Panc1 (cell line): Measurements from ENCODE around the gene ADCY7.

Source experiments
- POLR2AphosphoS5 ChIP-seq: IDR thresholded peaks from 2 replicates; pipeline ENCODE4 v1.6.1; 2012; ENCODE audit warnings: mild to moderate bottlenecking, low read depth, low read length, moderate library complexity
- TCF7L2 ChIP-seq: IDR thresholded peaks from 2 replicates; pipeline ENCODE4 v1.6.1; 2011; ENCODE audit warnings: mild to moderate bottlenecking, low read depth, low read length, inconsistent platforms

DNA sequence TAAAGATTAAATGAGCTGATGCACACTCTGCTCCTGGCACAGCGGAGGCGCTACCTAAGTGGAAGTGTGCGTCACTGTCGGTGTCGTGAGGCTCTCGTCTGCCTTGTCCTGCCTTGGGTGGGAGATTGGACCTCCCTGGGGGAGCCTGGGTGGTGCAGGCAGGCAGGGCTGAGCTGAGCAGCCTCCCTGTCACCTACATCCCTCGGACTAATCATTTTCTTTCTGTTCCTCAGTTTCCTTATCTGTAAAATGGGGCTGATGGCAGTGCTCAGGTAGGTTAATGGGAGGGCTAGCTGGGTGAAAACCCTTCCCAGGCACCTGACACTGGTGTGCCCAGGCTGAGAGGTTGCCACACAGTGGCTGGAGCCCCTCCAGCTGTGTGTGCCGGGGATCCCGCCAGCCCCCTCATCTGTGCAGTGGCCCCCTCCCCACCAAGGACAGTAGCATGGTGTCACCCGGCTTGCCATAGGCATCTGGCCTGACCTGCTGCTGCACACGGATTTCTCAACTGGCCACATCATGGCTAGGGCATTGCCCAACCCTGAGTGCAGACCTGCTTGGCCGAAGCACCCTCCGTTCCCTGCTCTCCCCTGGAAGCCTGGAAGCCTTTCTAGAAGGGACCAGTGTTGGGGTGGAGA is 4.3 kb downstream of the ADCY7 start:
- TF ChIP-seq TCF7L2 (no peak), POLR2AphosphoS5 (no peak)
